ENCODE results near the gene IL1R2. TPM values are rescaled to one million over a fixed set of nuclear protein-coding genes. Genes with fewer than 3 reads are reported as not detected.

IL1R2 gene
- total RNA-seq, 1 experiment from 2014 or later = 10.1 TPM

DNA sequence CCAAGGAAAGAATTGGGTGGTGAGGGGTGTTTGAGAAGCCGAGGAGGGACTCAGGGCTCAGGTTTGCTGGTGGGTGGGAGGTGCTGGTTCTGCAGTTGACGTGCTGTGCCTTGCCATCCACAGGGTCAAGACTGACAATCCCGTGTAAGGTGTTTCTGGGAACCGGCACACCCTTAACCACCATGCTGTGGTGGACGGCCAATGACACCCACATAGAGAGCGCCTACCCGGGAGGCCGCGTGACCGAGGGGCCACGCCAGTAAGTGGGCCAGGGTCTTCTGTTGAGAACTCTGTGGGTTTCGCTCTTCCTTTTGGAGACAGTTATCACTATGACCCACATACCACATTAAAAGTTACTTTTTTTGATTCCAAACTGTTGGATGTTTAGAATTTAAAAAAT lies 32.6 kb downstream of the IL1R2 start:
- TF ChIP-seq, protein P1, sequence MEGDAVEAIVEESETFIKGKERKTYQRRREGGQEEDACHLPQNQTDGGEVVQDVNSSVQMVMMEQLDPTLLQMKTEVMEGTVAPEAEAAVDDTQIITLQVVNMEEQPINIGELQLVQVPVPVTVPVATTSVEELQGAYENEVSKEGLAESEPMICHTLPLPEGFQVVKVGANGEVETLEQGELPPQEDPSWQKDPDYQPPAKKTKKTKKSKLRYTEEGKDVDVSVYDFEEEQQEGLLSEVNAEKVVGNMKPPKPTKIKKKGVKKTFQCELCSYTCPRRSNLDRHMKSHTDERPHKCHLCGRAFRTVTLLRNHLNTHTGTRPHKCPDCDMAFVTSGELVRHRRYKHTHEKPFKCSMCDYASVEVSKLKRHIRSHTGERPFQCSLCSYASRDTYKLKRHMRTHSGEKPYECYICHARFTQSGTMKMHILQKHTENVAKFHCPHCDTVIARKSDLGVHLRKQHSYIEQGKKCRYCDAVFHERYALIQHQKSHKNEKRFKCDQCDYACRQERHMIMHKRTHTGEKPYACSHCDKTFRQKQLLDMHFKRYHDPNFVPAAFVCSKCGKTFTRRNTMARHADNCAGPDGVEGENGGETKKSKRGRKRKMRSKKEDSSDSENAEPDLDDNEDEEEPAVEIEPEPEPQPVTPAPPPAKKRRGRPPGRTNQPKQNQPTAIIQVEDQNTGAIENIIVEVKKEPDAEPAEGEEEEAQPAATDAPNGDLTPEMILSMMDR (IDR thresholded peaks at IDR 0.05; ENCODE audit: insufficient read depth in 1 of 2, low read depth in 1 of 2, low read length in 1 of 2, severe bottlenecking in 1 of 2, unreplicated experiment in 1 of 2) = no peak
- Mint-ChIP-seq H3K27me3 (ENCODE audit: insufficient read depth, unreplicated experiment) (no peaks in the 10 kb centered on the region), H3K4me3 (ENCODE audit: unreplicated experiment) (no peak overlapping the region), H3K4me1 (ENCODE audit: low read depth, unreplicated experiment) (peaks cover 5% of the 10 kb centered on the region), H3K36me3 (ENCODE audit: insufficient read depth, unreplicated experiment) (peaks cover 5% of the 10 kb centered on the region), H3K27ac (ENCODE audit: unreplicated experiment) (no peak overlapping the region), H3K9me3 (ENCODE audit: unreplicated experiment) (peaks cover 4% of the 10 kb centered on the region)
- H3K4me3 ChIP-seq (ENCODE audit: low read depth, low read length) = no peak overlapping the region
- no peaks in the 10 kb centered on the region for H3K9me3 ChIP-seq
- intact Hi-C loops (cut with micrococcal nuclease; ENCODE audit: unreplicated experiment) = loop anchor here (5.0 kb wide), 2 partner anchors 83 to 418 kb away; no protein-coding TSS in a partner anchor
- H3K27me3 ChIP-seq (replicated peaks; ENCODE audit: control insufficient read depth, insufficient read depth, low read length) = no peaks in the 10 kb centered on the region
- peaks cover 5% of the 10 kb centered on the region for H3K4me1 ChIP-seq
- no peak for DNase-seq
- BruUV-seq (replicated peaks) = no TSS peak
- no peaks in the 10 kb centered on the region; the same call in none of the 2 replicates for H3K36me3 ChIP-seq (ENCODE audit: control insufficient read depth, insufficient read depth, low read length)
- CTCF ChIA-PET = no interaction called here
- POLR2A ChIA-PET = no interaction called here

- Mint-ChIP-seq H3K36me3 (ENCODE audit: insufficient read depth, unreplicated experiment) (peaks cover 5% of the 10 kb centered on the region), H3K27me3 (ENCODE audit: insufficient read depth, unreplicated experiment) (no peaks in the 10 kb centered on the region), H3K27ac (ENCODE audit: unreplicated experiment) (no peak overlapping the region), H3K4me1 (ENCODE audit: low read depth, unreplicated experiment) (peaks cover 5% of the 10 kb centered on the region), H3K9me3 (ENCODE audit: unreplicated experiment) (peaks cover 11% of the 10 kb centered on the region), H3K4me3 (ENCODE audit: unreplicated experiment) (no peak overlapping the region)
- BruUV-seq (replicated peaks) = no TSS peak
- ChIA-PET CTCF (interaction anchor here (0.6 kb wide), 1 partner anchor 539 kb away, joined by 3 read pairs; no protein-coding TSS in a partner anchor), POLR2A (no interaction called here)
- TF ChIP-seq, protein P1 (IDR thresholded peaks at IDR 0.05; ENCODE audit: insufficient read depth in 1 of 2, low read depth in 1 of 2, low read length in 1 of 2, severe bottlenecking in 1 of 2, unreplicated experiment in 1 of 2) = no peak
- H3K36me3 ChIP-seq (ENCODE audit: control insufficient read depth, insufficient read depth, low read length) = no peaks in the 10 kb centered on the region; the same call in none of the 2 replicates
- peaks cover 5% of the 10 kb centered on the region for H3K4me1 ChIP-seq
- no peak overlapping the region for H3K4me3 ChIP-seq (ENCODE audit: low read depth, low read length)
- DNase-seq = no peak
- intact Hi-C loops (cut with micrococcal nuclease; ENCODE audit: unreplicated experiment) = loop anchor here (5.0 kb wide), 1 partner anchor 42 kb away; no protein-coding TSS in a partner anchor
- no peaks in the 10 kb centered on the region for H3K27me3 ChIP-seq (replicated peaks; ENCODE audit: control insufficient read depth, insufficient read depth, low read length)
- H3K9me3 ChIP-seq = no peaks in the 10 kb centered on the region
Measured at GRCh38 chr2:102025016-102025501, 33.3 kb downstream of the IL1R2 start.

DNA sequence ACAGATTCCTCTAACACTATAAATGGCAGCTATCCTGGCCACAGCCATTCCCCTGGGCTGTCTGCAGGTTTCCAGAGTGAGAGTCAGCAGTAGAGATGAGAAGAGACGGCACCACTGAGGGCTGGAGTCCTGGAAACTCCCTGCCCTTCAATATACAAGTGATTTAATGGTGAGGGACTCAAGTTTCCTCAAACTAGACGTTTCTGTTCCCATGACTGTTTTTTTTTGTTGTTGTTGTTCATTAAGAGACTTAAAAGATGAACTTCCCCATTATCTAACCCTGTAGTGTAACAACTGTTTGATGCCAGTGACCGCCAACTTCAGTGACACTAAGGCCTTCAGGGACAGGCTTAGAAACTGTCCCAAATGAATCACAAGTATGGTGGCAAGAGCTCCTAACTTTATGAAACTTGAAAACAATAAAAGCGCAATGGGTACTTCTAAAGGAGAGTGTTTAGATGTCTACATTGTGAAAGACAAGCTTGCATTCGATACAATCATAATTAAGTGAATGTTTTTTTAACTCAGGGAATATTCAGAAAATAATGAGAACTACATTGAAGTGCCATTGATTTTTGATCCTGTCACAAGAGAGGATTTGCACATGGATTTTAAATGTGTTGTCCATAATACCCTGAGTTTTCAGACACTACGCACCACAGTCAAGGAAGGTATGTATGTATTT lies 34.0 kb downstream of the IL1R2 start:
- H3K36me3 Mint-ChIP-seq (ENCODE audit: insufficient read depth, unreplicated experiment) = no peaks in the 10 kb centered on the region
- POLR2A ChIA-PET = no interaction called here
- no TSS peak for BruUV-seq (replicated peaks)
- CTCF ChIA-PET = interaction anchor here (0.6 to 1.5 kb wide), 3 partner anchors 215 to 539 kb away, joined by 3 to 4 read pairs (median 3); no protein-coding TSS in a partner anchor
- TF ChIP-seq, protein P1 (IDR thresholded peaks at IDR 0.05; ENCODE audit: insufficient read depth in 1 of 2, low read depth in 1 of 2, low read length in 1 of 2, severe bottlenecking in 1 of 2, unreplicated experiment in 1 of 2) = no peak
- no peaks in the 10 kb centered on the region; the same call in 1 of the 2 replicates for H3K36me3 ChIP-seq (ENCODE audit: control insufficient read depth, insufficient read depth, low read length)
- no peak for DNase-seq
- intact Hi-C loops (cut with micrococcal nuclease; ENCODE audit: unreplicated experiment) = loop anchor here (5.0 kb wide), 1 partner anchor 42 kb away; no protein-coding TSS in a partner anchor
- no peaks in the 10 kb centered on the region for H3K27me3 ChIP-seq (replicated peaks; ENCODE audit: control insufficient read depth, insufficient read depth, low read length)
- H3K9me3 ChIP-seq = no peaks in the 10 kb centered on the region
- H3K27ac Mint-ChIP-seq (ENCODE audit: unreplicated experiment) = no peak overlapping the region
- peaks cover 5% of the 10 kb centered on the region for H3K4me1 Mint-ChIP-seq (ENCODE audit: low read depth, unreplicated experiment)
- no peak overlapping the region for H3K4me3 Mint-ChIP-seq (ENCODE audit: unreplicated experiment)
- peaks cover 12% of the 10 kb centered on the region for H3K9me3 Mint-ChIP-seq (ENCODE audit: unreplicated experiment)
- H3K27me3 Mint-ChIP-seq (ENCODE audit: insufficient read depth, unreplicated experiment) = no peaks in the 10 kb centered on the region
- H3K4me1 ChIP-seq = peaks cover 5% of the 10 kb centered on the region
- H3K4me3 ChIP-seq (ENCODE audit: low read depth, low read length) = no peak overlapping the region
